Breast epithelium (tissue), 4 donors: ENCODE measurements around the gene KANSL1L. TPM values are rescaled to one million over a fixed set of nuclear protein-coding genes. Genes with fewer than 3 reads are reported as not detected.
"Not testable (repeated sequence)": the region's sequence is repeated elsewhere in the genome, so short reads cannot be mapped to it uniquely, and the experiment has no call there.

Source experiments
- DNase-seq, 2 donors: peaks; one replicate each; pipeline ENCODE4 v3.0.0-alpha.2; 2019; ENCODE audit warnings: low spot score in 2 of 2
- H3K27ac ChIP-seq, 2 donors: fragments of 200-600 bp; sonication (generic) in 1 of 2; one replicate each; pipeline ENCODE4 v1.5.1; 2016 to 2019; ENCODE audit warnings: mild to moderate bottlenecking in 1 of 2
- H3K27me3 ChIP-seq, 2 donors: fragments of 200-600 bp; sonication (generic) in 1 of 2; one replicate each; pipeline versions ENCODE4 v1.5.1 to v1.6.0; 2017 to 2019; ENCODE audit warnings: control low read depth in 1 of 2, mild to moderate bottlenecking in 1 of 2
- H3K36me3 ChIP-seq: fragments of 200-600 bp; one replicate; pipeline ENCODE4 v1.5.1; 2019
- H3K4me1 ChIP-seq, 2 donors: fragments of 200-600 bp; sonication (generic); one replicate each; pipeline ENCODE4 v1.5.1; 2016 to 2019; ENCODE audit warnings: control low read depth in 1 of 2
- H3K4me3 ChIP-seq, 3 donors: fragments of 200-600 bp; sonication (generic); 1 replicate in 2 of 3; 2 replicates in 1 of 3; pipeline ENCODE4 v1.5.1; 2016 to 2019; ENCODE audit warnings: mild to moderate bottlenecking in 3 of 3, moderate library complexity in 2 of 3
- H3K9me3 ChIP-seq, 2 donors: fragments of 200-600 bp; sonication (generic) in 1 of 2; one replicate each; pipeline ENCODE4 v1.5.1; 2016 to 2019; ENCODE audit warnings: control low read depth in 1 of 2
- CTCF ChIP-seq, 3 donors: fragments of 450-650 bp; IDR thresholded peaks; one replicate each; pipeline ENCODE4 v1.5.1; 2016 to 2017; ENCODE audit warnings: antibody characterized with exemption in 3 of 3, mild to moderate bottlenecking in 3 of 3, moderate library complexity in 3 of 3
- POLR2A ChIP-seq: fragments of 450-650 bp; IDR thresholded peaks from one replicate; pipeline ENCODE4 v1.6.1; 2016; ENCODE audit warnings: antibody characterized with exemption, mild to moderate bottlenecking, moderate library complexity
- POLR2AphosphoS5 ChIP-seq, 3 donors: sonication (generic); formaldehyde crosslinking; IDR thresholded peaks; one replicate each; pipeline ENCODE4 v1.6.1; 2017; ENCODE audit warnings: antibody characterized with exemption in 3 of 3
- intact Hi-C: fragments of 100-400 bp; cut with DNase I; formaldehyde crosslinking; loops from one replicate; pipeline ENCODE4 v1.15.1; 2023; ENCODE audit warnings: low total_unique reads
- total RNA-seq, 3 donors: library from RNA; depleted of rRNA; stranded (reverse); fragments of >200 nt; gene quantifications; one replicate each; pipeline ENCODE4 v1.1.0, GENCODE V29; 2016

Gene KANSL1L
- total RNA-seq, 3 donors from 2014 or later: 40.3 to 55.8 (median 52.8) TPM

- H3K4me1 ChIP-seq: no peaks in the 10 kb centered on the region
- no peaks in the 10 kb centered on the region for H3K36me3 ChIP-seq
- no peak overlapping the region for H3K27ac ChIP-seq
- DNase-seq: no peak
- intact Hi-C loops: loop anchor here (10.0 kb wide), 1 partner anchor 210 kb away; no protein-coding TSS in a partner anchor
- H3K4me3 ChIP-seq: no peak overlapping the region
- peaks cover 0 to 8% of the 10 kb centered on the region in 2 donors for H3K27me3 ChIP-seq
- H3K9me3 ChIP-seq: no peaks in the 10 kb centered on the region
- TF ChIP-seq POLR2AphosphoS5 (IDR thresholded peaks at IDR 0.05): no peak
- TF ChIP-seq POLR2A: no peak
- peak; percentile 10 to 74 (median 67) for TF ChIP-seq CTCF (IDR thresholded peaks at IDR 0.05)
Measured at GRCh38 chr2:210195101-210195852, 24.1 kb upstream of the KANSL1L start.

DNA sequence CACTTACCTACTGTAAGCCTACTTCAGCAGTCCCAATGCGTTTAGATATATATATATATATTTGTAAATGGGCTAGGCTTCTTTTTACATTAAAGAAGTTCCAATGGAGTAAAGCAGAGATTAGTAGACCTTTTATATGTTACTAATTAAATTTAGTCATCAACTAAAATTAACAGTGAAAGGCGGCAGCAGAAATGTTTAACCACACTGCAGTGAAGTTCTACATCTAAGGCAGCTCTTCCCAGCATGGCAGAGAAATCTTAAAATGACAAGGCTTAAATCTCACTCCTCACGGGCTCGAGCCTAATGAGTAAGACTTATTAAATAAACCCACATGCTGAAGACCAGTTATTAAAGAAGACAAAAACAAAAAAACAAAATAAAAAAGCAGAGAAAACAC is 19.1 kb upstream of the KANSL1L start:
- H3K4me1 ChIP-seq: no peaks in the 10 kb centered on the region
- H3K4me3 ChIP-seq: no peak overlapping the region
- no peaks in the 10 kb centered on the region for H3K27me3 ChIP-seq
- H3K36me3 ChIP-seq: no peaks in the 10 kb centered on the region
- no peak for DNase-seq
- no peak overlapping the region for H3K27ac ChIP-seq
- intact Hi-C loops: loop anchor here (10.0 kb wide), 1 partner anchor 206 kb away; no protein-coding TSS in a partner anchor
- no peak for TF ChIP-seq CTCF (IDR thresholded peaks at IDR 0.05)
- TF ChIP-seq POLR2AphosphoS5 (IDR thresholded peaks at IDR 0.05): no peak
- peaks cover 0 to 13% of the 10 kb centered on the region in 2 donors for H3K9me3 ChIP-seq

DNA sequence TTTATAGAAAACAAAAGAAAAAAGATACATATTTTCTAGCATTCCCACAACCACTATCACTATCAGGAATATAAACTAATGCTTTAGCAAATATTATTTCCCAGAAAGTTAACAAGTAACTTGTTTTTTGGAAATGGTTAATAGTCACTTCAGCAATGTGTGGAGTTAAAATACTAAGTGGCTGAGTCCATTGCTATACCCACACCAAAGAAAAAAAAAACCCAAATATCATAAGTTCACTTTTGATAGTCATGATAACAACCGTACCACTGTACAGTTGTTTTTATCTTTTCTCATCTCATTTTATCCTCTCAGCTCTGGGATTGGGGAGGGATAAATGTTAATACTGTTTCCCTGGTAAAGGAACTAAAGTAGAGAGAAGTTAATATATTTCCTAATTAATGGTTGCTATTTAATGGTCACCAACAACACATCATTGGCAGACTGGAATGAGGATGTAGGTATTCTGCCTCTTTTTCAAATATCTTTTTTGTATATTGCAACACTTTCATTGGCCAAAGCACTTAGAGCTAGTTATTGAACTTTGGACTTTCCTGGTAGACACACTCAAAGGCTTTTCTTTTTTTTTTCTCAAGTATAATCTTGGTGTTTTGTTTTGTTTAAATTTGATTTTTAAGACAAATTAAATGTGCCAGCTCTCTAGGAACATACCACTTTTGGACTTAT is 18.4 kb upstream of the KANSL1L start:
- H3K9me3 ChIP-seq: peaks cover 1 to 21% of the 10 kb centered on the region in 2 donors
- intact Hi-C loops: loop anchor here (10.0 kb wide), 1 partner anchor 205 kb away; no protein-coding TSS in a partner anchor
- H3K27me3 ChIP-seq: no peaks in the 10 kb centered on the region
- H3K27ac ChIP-seq: no peak overlapping the region
- no peaks in the 10 kb centered on the region for H3K36me3 ChIP-seq
- no peak overlapping the region for H3K4me3 ChIP-seq
- no peak for DNase-seq
- no peaks in the 10 kb centered on the region for H3K4me1 ChIP-seq
- TF ChIP-seq POLR2AphosphoS5 (IDR thresholded peaks at IDR 0.05) (no peak), CTCF (IDR thresholded peaks at IDR 0.05) (no peak), POLR2A (no peak)

- H3K4me3 ChIP-seq: no peak overlapping the region
- no peak for TF ChIP-seq POLR2A
- TF ChIP-seq CTCF (IDR thresholded peaks at IDR 0.05): no peak
- TF ChIP-seq POLR2AphosphoS5 (IDR thresholded peaks at IDR 0.05): no peak
- H3K9me3 ChIP-seq: peaks cover 10 to 29% of the 10 kb centered on the region in 2 donors
- DNase-seq: no peak
- H3K27me3 ChIP-seq: no peaks in the 10 kb centered on the region
- no peaks in the 10 kb centered on the region for H3K36me3 ChIP-seq
- H3K27ac ChIP-seq: no peak overlapping the region
- no peaks in the 10 kb centered on the region for H3K4me1 ChIP-seq
- intact Hi-C loops: no loop called here
Measured at GRCh38 chr2:210188755-210189154, 17.5 kb upstream of the KANSL1L start.

GRCh38 chr2:210188190-210188589 is 17.0 kb upstream of the KANSL1L start:
- Histone ChIP-seq H3K4me3 (no peak overlapping the region), H3K4me1 (no peaks in the 10 kb centered on the region), H3K9me3 (peaks cover 12 to 35% of the 10 kb centered on the region in 2 donors), H3K27me3 (no peaks in the 10 kb centered on the region), H3K27ac (no peak overlapping the region), H3K36me3 (no peaks in the 10 kb centered on the region)
- no peak for DNase-seq
- TF ChIP-seq CTCF (IDR thresholded peaks at IDR 0.05) (no peak), POLR2AphosphoS5 (IDR thresholded peaks at IDR 0.05) (no peak), POLR2A (no peak)
- intact Hi-C loops: no loop called here

GRCh38 chr2:210183936-210184335 is 12.7 kb upstream of the KANSL1L start:
- intact Hi-C loops, H3K27me3 ChIP-seq, DNase-seq, H3K4me3 ChIP-seq, H3K27ac ChIP-seq, H3K4me1 ChIP-seq, H3K36me3 ChIP-seq: not testable (repeated sequence)
- H3K9me3 ChIP-seq: peaks cover 12 to 36% of the 10 kb centered on the region in 2 donors

DNA sequence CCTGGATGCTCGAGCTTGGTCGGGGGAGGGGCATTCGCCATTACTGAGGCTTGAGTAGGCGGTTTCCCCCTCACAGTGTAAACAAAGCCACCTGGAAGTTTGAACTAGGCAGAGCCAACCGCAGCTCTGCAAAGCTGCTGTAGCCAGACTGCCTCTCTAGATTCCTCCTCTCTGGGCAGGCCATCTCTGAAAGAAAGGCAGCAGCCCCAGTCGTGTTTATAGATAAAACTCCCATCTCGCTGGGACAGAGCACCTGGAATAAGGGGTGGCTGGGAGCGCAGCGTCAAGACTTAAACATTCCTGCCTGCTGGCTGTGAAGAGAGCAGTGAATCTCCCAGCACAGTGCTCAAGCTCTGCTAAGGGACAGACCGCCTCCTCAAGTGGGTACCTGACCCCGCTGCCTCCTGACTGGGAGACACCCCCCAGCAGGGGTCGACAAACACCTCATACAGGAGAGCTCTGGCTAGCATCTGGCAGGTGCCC is 10.4 kb upstream of the KANSL1L start:
- H3K9me3 ChIP-seq: peaks cover 12 to 36% of the 10 kb centered on the region in 2 donors
- H3K4me1 ChIP-seq, intact Hi-C loops, H3K4me3 ChIP-seq, H3K27ac ChIP-seq, H3K36me3 ChIP-seq, H3K27me3 ChIP-seq: not testable (repeated sequence)
- peak in 1 of 2 donors; percentile 54 for DNase-seq
